Middle frontal gyrus (tissue), 1 donor: Measurements from ENCODE around the gene CREBBP.

Source experiments
- DNase-seq: peaks from one replicate; pipeline ENCODE4 v3.0.0-alpha.2; 2015; ENCODE audit warnings: low spot score; ENCODE audit errors: extremely low spot score

The CREBBP gene

DNA sequence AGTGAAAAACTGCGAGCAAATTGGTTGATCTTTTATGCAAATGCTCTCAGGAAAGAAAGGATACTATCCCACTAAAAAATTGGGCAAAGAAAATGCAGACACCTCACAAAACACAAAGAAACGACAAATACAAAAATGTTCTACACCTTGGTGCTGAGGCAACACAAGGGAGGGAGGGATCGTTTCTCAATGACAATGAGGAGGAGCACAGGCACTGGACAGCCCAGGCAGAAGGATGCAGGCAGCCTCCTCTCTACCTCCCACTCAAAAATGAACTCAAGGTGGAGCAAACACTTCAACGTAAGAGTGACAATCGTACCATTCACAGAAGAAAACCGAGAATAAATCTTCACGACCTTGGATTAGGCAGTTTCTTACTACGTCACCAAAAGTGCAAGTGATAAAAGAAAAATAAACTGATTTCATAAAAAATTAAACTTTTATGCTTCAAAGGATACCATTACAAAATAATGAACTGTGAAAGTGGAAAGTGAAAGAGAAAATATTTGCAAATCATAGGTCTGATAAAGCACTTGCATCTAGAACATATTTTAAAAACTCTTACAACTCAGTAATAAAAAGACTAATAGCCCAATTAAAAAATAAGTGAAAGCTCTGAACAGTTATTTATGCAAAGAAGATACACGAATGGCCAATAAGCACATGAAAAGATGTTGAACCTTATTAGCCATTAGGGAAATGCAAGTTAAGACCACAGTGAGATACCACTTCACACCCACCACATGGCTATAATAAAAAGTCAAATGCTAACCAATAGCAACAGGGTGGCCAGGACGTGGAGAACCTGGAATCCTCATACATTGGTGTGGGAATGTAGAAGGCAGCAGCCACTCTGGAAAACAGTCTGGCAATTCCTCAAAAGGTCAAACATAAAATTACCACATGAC lies 82.4 kb downstream of the CREBBP start:
- DNase-seq: no peak

DNA sequence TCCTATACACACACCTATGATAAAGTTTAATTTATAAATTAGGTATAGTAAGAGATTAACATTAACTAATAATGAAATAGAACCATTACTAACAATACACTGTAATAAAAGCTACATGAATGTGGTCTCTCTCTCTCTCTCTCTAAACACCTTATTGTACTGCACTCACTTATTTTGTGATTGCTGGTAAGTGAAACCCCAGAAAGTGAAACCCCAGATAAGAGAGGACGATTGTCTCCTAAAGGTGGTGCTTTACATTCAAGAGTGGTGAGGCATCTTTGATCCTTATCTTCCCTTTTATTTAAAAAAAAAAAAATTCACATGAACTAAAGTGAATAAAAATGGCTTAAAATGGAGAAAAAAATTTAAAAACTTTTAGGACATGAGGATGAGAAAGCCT lies 83.0 kb downstream of the CREBBP start:
- no peak for DNase-seq

DNA sequence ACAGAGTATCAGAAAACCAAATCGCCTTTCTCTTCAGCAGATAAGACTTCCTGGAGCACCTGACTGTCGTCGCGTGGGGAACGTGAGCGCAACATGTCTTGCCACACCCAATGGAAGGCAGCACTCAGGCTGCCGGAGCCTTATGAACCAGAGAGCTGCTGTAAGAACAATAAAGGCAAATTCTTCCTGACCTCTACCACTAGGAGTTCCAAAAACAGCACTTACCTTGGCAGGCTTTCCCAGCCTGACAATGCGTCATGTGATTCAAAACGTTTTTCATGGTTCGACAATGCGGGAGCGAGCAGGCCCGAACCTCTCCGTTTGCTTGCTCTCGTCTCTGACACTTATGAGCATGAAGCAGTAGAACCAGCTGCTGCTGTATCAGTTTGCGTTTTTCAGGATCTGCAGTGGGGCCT lies 87.3 kb downstream of the CREBBP start:
- no peak for DNase-seq

DNA sequence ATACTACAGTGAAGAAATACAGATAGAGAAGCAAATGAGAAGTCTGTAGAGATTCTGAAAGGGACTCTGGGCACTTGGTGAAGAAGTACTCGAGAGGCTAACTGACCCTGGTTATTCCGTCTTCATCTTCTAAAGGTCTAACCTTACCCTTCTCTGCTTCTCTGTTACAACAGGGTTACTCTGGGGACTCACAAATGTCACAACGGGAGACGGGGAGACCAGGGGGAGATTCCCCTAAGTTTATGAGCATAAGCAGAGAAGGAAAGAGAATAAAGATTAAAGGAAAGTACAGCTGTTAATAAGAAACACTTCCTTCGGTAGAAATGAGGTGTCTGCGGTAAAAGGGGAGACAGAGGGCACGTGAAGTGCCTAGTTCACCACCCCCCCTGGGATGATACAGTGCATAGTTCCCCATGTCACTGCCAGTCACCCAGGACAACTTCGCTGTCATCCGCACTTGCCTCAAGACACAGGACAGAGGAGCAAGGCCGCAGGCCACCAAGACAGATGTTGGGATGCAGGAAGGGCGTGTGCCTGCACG lies 88.0 kb downstream of the CREBBP start:
- DNase-seq: no peak

DNA sequence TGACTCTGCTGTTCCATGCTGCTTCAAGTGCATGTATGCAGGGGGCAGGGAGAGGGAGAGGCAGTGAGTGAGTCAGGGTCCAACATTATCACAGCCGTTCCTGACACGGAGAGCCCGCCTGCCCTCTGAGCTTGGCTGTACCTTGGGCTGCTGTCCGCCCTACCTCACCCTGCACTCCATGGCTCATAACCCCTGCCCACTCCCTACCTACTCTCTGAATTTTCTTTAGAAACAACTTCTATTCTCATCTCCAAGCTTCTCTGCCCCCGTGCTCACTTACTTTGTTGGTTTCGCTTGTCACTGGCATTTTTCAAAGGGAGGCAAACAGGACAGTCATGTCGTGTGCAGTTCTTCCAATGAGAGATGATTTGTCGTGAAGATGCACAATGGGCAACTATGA lies 88.8 kb downstream of the CREBBP start:
- DNase-seq: no peak

DNA sequence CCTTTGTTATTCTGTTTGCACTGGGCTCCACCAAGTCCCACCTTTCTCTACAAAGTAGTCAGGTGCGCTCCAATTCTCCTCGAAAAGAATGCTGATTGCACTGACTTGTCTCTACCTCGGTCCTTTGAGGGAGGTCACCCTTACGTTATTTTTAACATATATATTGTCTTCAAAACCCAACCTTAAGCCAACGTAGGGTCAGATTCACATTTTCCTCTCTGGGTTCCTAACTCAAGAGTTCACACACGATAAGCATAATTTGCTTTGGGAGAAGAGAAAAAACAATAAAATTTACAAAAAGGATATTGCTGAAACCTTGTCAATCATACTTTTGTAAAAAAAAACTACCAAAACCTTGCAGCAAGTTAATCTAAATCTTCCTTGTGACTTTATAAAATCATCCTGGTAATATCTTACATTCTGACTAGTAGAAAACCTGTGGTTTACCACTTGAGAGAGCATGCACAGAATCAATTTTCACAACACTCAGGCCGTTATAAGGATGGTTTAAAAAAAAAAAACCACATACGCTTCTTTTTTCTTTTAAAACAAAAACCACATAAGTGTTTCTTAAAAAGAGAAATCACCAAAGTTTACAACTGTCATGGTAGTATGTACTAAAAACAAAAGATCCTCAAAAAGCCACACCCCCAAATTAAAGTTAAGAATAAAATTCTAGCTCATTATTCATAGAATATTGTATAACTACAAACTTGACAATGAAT lies 91.0 kb downstream of the CREBBP start:
- no peak for DNase-seq

DNA sequence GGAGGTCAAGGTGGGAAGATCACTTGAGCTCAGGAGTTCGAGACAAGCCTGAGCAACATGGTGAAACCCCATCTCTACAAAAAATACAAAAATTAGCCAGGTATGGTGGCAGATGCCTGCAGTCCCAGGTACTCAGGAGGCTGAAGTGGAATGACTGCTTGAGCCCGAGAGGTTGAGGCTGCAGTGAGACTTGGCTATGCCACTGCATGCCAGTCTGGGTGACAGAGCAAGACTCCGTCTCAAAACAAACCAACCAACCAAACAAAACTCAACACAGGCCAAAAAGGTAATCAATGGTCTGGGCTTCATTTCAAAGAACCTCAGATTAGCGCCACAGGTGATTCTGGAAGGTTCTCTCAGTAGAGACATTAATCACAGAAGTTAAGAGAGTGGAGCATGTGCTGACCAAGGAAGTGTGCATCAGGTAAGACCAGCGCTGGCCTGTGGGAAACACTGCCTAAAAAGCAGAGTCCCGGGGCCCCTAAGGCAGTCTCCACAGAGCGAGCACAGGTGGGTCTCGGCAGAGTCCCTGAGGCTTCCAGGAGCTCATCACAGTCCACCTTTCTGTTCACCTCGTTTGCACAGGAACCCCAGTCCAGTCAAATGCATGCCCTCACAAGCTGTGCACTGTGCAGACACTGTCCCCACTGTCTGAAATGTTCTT lies 91.7 kb downstream of the CREBBP start:
- no peak for DNase-seq

DNA sequence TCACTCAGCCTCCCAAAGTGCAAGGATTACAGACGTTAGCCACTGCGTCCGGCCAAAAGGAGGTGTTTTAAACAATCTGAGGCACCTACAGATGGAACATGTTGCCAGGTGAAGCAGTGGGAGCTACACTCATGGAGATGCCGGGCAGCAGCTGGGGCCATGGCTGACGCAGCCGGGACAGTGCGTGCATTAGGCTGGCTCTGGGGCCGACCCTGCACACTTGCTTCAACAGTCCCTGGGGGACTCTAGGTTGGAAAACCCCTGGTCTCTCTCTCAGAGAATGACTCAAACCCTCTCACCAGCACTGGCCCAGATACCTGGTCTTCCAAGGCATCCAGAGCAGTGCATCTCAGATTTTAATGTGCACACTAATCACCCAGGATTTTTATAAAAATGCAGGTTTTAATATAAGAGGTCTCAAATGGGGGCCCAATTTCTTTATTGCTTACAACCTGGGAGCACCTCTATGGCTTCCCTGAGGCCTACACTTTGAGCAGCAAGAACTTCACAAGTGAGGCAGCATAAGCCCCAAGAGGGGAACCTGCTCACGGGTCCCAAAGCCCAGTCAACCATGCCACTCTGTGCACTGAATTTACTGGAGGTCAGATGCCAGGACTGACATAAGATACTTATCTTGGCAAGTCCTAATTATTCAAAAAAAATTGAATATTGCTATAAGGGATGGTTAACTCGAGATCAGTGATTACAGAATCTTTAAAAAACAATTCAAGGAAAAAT lies 92.4 kb downstream of the CREBBP start:
- no peak for DNase-seq

DNA sequence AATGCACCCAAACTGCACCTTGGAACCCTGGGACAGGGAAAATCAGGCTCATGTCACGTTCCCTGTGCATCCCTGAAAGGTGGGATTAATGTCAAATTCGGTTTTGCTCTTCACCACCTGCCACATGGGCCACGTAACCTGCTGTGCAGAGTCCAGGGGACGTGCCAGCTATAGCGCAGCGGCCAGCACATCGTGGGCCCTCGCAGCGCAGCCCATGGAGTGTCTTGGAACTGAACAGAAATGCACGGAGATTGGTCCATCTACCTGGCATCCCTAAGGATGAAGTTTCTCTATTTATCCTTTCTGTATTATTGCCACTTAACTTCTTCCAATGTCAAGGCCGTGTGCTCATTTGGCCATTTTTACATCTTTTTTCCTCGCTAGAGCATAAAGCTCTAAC lies 95.1 kb downstream of the CREBBP start:
- DNase-seq: no peak

DNA sequence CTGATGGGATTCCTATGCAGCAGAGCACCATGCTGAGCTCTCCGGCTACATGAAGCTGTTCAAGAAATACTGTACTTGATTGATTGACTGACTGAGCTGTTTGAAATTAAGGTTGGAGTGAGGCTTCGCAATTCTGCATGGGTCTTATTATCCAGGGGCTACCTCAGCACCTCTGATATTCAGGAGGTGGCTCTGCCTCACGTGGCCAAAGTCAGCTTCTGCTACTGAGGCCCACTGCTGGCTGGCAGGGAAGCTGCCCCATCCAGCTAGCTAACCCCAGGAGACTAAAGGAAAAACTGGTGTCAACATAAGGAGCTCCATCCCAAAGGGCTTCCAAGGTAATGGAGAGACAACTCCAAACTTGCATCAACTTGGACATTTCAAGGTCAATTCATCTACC lies 97.0 kb downstream of the CREBBP start:
- DNase-seq: no peak

DNA sequence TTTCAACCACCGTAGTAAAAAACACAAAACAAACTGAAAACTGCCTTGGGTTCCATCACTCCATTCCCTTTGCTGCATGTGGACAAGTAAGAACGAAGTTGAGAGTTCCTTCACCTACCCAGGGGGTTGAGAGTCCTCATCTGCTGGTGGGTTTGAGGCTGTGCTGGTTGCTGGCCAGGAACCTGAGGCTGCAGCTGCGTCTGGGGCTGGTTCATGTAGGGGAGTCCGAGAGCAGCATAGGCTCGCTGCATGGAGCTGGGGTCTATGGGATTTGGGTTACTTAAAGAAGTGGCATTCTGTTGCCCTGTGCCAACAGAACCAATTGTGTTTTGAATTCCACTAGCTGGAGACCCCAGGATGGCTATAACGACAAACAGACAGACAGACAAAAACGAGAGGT lies 97.9 kb downstream of the CREBBP start:
- DNase-seq: no peak

DNA sequence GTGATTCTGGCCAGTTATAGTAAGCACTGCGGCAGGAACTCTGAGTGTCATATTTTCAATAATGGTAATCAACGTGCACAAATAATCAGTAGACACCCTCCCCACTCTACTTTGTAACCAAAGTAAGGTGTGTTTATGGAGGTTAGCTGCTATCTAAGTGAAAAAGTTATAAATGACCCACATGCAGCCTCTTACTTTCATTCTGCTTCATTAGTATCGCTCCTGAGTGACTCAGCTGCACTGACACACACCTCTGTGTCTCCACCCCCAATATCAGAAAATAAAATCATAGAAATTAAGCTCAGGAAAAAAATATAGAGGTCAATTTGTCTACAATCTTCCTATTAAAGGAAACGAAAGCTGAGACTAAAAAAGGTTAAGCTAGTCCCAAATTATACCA lies 99.1 kb downstream of the CREBBP start:
- DNase-seq: no peak

DNA sequence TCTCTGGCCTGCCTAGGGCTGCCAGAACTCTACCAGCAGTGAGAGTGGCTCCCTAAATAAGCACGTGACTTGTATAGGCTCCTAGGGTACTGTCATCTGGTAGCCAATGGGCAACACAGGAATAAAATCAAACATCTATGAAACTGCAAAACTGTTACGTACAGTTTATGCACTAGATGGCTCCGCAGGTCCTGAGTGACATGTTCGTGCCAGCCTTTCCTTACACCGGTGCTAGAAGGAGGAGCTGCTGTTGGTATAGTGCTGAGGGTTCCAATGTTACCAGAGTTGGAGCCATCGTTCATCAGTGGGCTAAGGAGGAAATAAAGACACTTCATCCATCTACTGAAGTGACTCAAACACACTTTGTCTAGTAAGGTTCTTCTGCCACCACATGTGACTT lies 99.9 kb downstream of the CREBBP start:
- no peak for DNase-seq

DNA sequence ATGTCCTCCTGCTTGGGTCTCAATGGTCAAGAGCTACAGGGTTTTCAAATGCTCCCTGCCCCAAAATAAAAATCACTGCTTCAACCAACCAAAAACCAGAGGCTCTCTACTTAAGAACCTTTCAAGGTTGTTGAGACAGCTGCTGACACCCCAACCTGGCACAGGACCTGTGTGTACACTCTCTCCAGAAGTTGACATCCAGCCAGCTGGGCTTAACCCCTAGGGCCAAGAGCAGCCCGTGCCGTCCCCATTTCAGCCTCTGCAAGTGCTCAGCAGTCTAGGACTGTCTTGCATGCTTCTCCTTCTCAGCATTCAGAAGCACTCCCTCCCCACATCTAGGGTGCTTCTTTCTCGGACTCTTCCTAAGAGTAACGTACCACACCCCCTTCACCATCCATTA lies 104.2 kb downstream of the CREBBP start:
- DNase-seq: no peak

DNA sequence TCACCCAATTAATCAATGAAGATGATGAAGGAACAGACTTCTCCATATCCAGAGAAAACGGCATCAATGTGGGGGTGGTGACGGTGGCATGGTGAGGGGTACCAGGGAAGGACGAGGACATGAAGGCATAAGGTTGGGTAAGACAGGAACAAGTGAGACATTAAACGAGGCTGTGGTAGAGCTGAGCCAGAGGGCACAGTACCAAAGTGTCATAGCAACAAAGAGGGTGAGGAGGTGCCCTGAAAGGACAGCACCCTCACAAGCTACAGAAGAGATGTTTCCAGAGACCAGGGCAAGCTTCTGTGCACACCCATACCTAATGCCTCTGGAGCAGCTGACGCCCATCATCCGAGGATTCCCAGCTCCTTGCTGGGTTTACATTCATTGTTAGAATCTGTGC lies 105.7 kb downstream of the CREBBP start:
- no peak for DNase-seq

DNA sequence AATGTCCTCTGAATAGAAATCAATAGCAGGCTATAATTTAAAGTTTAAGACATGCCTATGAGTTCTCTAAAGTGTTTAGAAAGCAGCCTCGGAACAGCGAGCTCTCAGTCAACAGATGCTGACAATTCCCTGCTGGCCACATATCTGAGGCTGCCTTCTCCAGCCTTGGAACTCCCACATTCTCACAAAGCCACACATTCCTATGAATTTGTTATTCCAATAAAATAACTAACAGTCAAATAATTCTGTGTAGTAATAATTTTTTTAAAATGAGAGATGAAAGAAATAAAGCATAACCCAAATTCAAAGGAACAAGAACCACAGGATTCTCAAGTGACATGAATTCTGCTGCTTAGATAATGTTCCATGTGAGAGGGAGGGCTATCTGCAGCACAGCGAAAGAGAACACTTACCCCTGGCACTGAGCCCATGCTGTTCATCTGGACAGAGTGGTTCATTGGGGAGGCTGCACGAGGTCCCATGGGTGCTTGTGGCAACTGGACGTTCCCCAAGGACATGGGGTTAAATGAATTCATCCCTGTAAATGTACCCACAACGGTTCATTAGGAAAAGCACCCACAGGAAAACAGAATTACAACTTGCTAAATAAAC lies 106.3 kb downstream of the CREBBP start:
- no peak for DNase-seq

DNA sequence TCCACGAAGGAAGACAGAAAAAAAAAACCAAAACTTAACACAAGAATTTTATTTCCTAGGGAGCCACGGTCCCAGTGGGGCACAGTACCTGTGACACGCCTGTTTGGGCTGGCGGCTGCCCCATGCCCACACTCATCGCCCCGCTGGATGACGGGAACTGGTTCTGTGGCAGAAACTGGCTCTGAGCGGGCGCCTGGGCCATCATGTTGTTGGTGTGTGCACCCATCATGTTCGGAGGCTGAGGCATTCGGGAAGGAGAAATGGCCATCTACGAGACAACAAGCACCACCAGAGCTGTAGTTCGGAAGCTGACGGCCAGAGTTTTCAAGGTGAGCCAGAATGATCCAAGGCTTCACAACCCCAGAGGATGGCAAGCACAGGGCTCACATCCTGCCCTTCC lies 106.8 kb downstream of the CREBBP start:
- no peak for DNase-seq

DNA sequence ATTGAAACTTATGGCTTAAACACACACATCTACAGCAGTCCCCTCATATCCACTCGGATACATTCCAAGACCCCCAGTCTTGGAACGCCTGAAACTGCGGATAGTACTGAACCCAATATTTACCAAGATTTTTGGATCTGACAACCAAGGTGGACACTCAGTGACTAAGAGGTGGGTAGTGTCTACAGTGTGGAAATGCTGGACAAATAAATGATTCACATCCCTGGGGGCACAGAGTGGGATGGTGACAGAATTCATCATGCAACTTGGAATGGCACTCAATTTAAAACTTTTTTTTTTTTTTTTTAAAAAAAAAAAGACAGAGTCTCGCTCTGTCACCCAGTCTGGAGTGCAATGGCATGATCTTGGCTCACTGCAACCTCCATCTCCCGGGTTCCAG lies 109.0 kb downstream of the CREBBP start:
- no peak for DNase-seq

DNA sequence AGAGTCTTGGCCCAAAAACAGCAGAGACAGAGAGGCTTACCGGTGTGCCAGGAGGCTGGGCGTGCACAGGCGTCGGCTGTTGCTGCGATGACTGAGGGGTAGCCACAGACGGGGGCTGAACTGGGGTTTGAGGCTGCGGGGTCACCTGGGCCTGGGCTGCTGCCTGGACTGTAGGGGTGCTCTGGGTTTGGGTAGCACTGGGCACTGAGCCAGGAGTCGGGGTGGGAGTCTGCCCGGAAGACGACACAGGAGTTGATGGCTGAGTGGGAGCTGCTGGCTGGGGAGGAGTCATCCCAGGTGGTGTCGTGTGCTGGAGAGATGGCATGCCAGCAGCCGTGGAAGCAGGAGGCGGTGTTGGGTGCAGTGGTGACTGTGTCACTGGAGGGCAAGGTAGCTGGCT lies 110.0 kb downstream of the CREBBP start:
- no peak for DNase-seq

DNA sequence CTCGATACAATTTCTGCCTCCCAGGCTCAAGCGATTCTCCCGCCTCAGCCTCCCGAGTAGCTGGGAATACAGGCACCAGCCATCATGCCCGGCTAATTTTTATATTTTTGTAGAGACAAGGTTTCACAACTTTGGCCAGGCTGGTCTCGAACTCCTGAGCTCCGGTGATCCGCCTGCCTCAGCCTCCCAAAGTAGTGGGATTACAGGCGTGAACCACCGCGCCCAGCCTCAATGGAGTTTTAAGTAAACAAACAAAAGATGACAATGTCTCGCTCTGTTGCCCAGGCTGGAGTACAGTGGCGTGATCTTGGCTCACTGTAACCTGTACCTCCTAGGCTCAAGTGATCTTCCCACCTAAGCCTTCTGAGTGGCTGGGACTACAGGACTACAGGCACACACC lies 110.6 kb downstream of the CREBBP start:
- DNase-seq: no peak

DNA sequence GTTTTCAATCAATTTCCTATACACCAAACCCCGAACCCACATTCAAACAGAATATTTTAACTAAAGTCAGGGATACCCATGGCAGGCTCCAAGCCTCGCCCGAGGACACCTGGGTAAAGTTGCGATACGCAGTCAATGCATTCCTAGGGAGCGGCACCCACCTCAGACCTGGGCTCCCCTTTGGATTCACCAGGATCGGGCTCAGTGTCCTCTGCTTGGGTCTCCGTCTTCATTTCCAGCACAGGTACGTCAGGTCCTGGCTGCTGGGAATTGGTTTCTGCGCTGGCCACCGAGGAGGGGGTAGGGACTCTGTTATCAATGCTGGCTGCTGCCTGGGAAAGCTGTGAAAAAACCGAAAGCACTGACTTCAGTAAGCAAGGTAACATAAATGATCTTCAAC lies 111.5 kb downstream of the CREBBP start:
- no peak for DNase-seq
